Right lobe of liver (tissue), 6 donors: ENCODE measurements around the gene PML. TPM values are rescaled to one million over a fixed set of nuclear protein-coding genes. Genes with fewer than 3 reads are reported as not detected.
A peak's percentile ranks its signal among the peaks of the same experiment; 100 is the strongest.

Source experiments
- ATAC-seq, 4 donors: fragments of 200-7000 bp; cut with Tn5 transposase; one replicate each; pipeline ENCODE4 v1.9.1; 2020; ENCODE audit warnings: mild to moderate bottlenecking in 4 of 4, moderate library complexity in 4 of 4
- DNase-seq, 3 donors: peaks; one replicate each; pipeline ENCODE4 v3.0.0-alpha.2; 2020
- H3K27ac ChIP-seq, 3 donors: fragments of 200-600 bp; one replicate each; pipeline ENCODE4 v1.8.0; 2022
- H3K27me3 ChIP-seq, 2 donors: fragments of 200-600 bp; one replicate each; pipeline ENCODE4 v1.8.0; 2022
- H3K36me3 ChIP-seq, 4 donors: fragments of 200-600 bp; sonication (generic) in 1 of 4; one replicate each; pipeline versions ENCODE4 v1.5.1 to v1.8.0; 2017 to 2022; ENCODE audit warnings: control low read depth in 1 of 4
- H3K4me1 ChIP-seq, 4 donors: fragments of 200-600 bp; sonication (generic) in 1 of 4; one replicate each; pipeline versions ENCODE4 v1.5.1 to v1.8.0; 2017 to 2022; ENCODE audit warnings: control low read depth in 1 of 4
- H3K4me3 ChIP-seq, 3 donors: fragments of 200-600 bp; one replicate each; pipeline ENCODE4 v1.8.0; 2022
- H3K9me3 ChIP-seq, 4 donors: fragments of 200-600 bp; sonication (generic) in 1 of 4; one replicate each; pipeline versions ENCODE4 v1.5.1 to v1.8.0; 2017 to 2022; ENCODE audit warnings: control low read depth in 1 of 4
- CTCF ChIP-seq, 4 donors: fragments of 200-600 bp in 3 of 4; fragments of 450-650 bp in 1 of 4; IDR thresholded peaks; one replicate each; pipeline versions ENCODE4 v1.5.1 to v1.8.0; 2016 to 2022; ENCODE audit warnings: antibody characterized with exemption in 4 of 4, mild to moderate bottlenecking in 2 of 4
- POLR2A ChIP-seq: fragments of 450-650 bp; IDR thresholded peaks from one replicate; pipeline ENCODE4 v1.6.1; 2017; ENCODE audit warnings: antibody characterized with exemption, mild to moderate bottlenecking
- WGBS: methylation state at CpG from one replicate; pipeline ENCODE4 v1.1.6; 2018; ENCODE audit warnings: low coverage, low lambda C conversion rate; ENCODE audit not compliant: insufficient coverage; ENCODE audit errors: missing lambda C conversion rate; 5-methylcytosine and 5-hydroxymethylcytosine counted together
- intact Hi-C, 2 donors: fragments of 100-400 bp; cut with DNase I; formaldehyde crosslinking; loops; one replicate each; pipeline versions ENCODE4 v1.11.2 to v1.14.1; 2022
- total RNA-seq, 6 experiments: library from RNA; depleted of rRNA in 2 of 6; stranded (reverse); fragments of >200 nt in 2 of 6; fragmentation: NEBNext Ultra II Directional in 3 of 6; extraction: Animal tissue kit (Norgen Biotek cat#: 25700) in 3 of 6; gene quantifications; one replicate each; pipeline versions ENCODE4 v1.1.0 to v1.2.4, GENCODE V29; 2016 to 2023
- donor health status: DM: no; HTN: yes; CAD: no.
- donor health status: DM: no; HTN: no; CAD: no.
- donor health status: DM: no; HTN: no; CAD: no.
- donor health status: DM: no; HTN: yes; CAD: no.
- donor health status: DM: no; HTN: yes; CAD: no.

Gene PML
- total RNA-seq, 6 experiments from 2014 or later: 10.8 to 36.1 (median 16.7) TPM

- TF ChIP-seq CTCF (IDR thresholded peaks at IDR 0.05) (no peak), POLR2A (no peak)
- no peak overlapping the region for H3K4me3 ChIP-seq
- H3K27me3 ChIP-seq: no peaks in the 10 kb centered on the region
- peak in 1 of 4 donors; percentile 15 for ATAC-seq
- peak in 1 of 3 donors; percentile 45 for DNase-seq
- H3K4me1 ChIP-seq: peaks cover 0 to 11% (median 0%) of the 10 kb centered on the region in 4 donors
- H3K27ac ChIP-seq: no peak overlapping the region
- 33% methylated on average over 2 of the region's 10 CpGs for WGBS
- intact Hi-C loops: no loop called here
- H3K36me3 ChIP-seq: peaks cover 0 to 4% (median 0%) of the 10 kb centered on the region in 4 donors
- no peaks in the 10 kb centered on the region for H3K9me3 ChIP-seq
Measured at GRCh38 chr15:73983211-73983727, 11.2 kb upstream of the PML start.

DNA sequence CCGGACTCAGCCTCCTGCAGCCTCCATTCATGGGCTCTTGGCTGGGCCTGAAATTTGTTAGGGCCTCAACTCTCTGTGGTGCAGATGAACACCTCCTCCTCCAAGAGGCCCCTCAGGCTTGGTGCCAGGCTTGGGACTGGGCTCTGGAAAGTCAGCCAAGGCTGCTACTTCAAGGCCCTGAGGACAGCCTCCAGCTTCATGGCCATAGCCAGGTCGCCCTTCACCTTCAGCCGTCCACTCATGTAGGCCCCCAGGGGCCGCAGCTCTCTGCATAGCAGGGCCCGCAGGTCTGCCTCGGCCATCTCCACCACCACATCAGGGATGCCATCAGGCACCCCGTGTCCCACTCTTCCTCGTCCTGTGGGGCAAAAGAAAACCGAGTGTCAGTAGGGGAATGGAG, 10.7 kb upstream of the PML start:
- WGBS: 76% methylated on average over 3 of the region's 9 CpGs
- ATAC-seq (no peak), DNase-seq (peak in 1 of 3 donors; percentile 41)
- TF ChIP-seq POLR2A (no peak), CTCF (IDR thresholded peaks at IDR 0.05) (no peak)
- peaks cover 0 to 4% (median 0%) of the 10 kb centered on the region in 4 donors for H3K36me3 ChIP-seq
- no peak overlapping the region for H3K4me3 ChIP-seq
- no peaks in the 10 kb centered on the region for H3K9me3 ChIP-seq
- H3K27me3 ChIP-seq: no peaks in the 10 kb centered on the region
- H3K4me1 ChIP-seq: peaks cover 0 to 11% (median 0%) of the 10 kb centered on the region in 4 donors
- no peak overlapping the region for H3K27ac ChIP-seq
- intact Hi-C loops: no loop called here

DNA sequence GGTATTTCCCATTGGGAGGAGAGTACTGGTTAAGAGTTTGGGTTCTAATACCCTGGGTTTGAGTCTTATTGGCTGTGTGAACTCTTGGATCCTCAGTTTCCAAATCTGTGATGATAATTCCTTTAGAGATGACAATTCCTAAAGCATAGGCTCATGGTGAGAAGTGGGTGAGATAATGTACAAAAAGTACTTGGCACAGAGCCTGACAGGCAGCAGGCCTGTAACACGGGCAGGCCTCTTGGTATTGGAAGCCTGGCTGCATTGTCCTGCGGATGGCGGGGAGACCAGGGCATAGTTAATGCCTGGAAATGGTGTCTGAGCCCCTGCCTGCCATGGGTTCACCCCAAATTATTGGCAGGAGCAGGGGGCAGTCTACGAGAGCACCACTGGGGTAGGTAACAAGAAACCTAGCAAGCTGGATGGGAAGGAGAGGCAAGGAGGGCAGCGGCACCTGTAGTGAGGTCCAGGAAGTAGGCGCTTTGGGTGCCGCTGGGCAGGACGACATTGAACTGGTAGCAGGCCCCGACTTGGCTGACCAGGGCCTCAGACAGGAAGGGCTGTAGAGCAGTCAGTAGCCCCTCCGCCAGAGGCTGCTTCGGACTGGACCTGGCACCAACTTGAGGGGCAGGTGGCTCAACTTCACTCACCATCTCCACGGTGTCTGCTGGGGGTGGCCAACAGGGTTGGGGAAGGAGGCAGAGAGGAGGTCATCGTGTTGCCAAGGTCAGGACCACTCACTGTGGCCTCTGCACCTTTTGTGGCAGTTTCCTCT, 10.1 kb upstream of the PML start:
- WGBS: 73% methylated on average over 8 of the region's 13 CpGs
- ATAC-seq: no peak
- H3K27me3 ChIP-seq: no peaks in the 10 kb centered on the region
- peaks cover 0 to 11% (median 0%) of the 10 kb centered on the region in 4 donors for H3K4me1 ChIP-seq
- TF ChIP-seq POLR2A (no peak), CTCF (IDR thresholded peaks at IDR 0.05) (no peak)
- H3K27ac ChIP-seq: no peak overlapping the region
- peak in 1 of 3 donors; percentile 39 for DNase-seq
- intact Hi-C loops: no loop called here
- no peak overlapping the region for H3K4me3 ChIP-seq
- peaks cover 0 to 4% (median 0%) of the 10 kb centered on the region in 4 donors for H3K36me3 ChIP-seq
- H3K9me3 ChIP-seq: no peaks in the 10 kb centered on the region

- ATAC-seq (no peak), DNase-seq (peak in 1 of 3 donors; percentile 35)
- WGBS: 90% methylated on average over 6 of the region's 13 CpGs
- intact Hi-C loops: no loop called here
- H3K27me3 ChIP-seq: no peaks in the 10 kb centered on the region
- H3K9me3 ChIP-seq: no peaks in the 10 kb centered on the region
- H3K4me1 ChIP-seq: peaks cover 0 to 11% (median 0%) of the 10 kb centered on the region in 4 donors
- no peak overlapping the region for H3K4me3 ChIP-seq
- H3K27ac ChIP-seq: no peak overlapping the region
- peaks cover 0 to 4% (median 0%) of the 10 kb centered on the region in 4 donors for H3K36me3 ChIP-seq
- TF ChIP-seq POLR2A (no peak), CTCF (IDR thresholded peaks at IDR 0.05) (no peak)
Measured at GRCh38 chr15:73985101-73985873, 9.2 kb upstream of the PML start.
